ENCODE measurements around the gene LRRC74A. TPM values are rescaled to one million over a fixed set of nuclear protein-coding genes. Genes with fewer than 3 reads are reported as not detected.
A peak's percentile ranks its signal among the peaks of the same experiment; 100 is the strongest.

Gene LRRC74A
- total and polyA plus RNA-seq, 2 experiments from 2014 or later = not detected

- Histone ChIP-seq H3K79me2 (no peaks in the 10 kb centered on the region), H2AFZ (no peak overlapping the region), H4K20me1 (ENCODE audit: insufficient read depth, poor library complexity, severe bottlenecking) (no peaks in the 10 kb centered on the region), H3K4me1 (ENCODE audit: insufficient read depth) (peaks cover 22% of the 10 kb centered on the region), H3K4me3 (no peak overlapping the region), H3K9me2 (replicated peaks; ENCODE audit: insufficient read depth) (no peaks in the 10 kb centered on the region), H3K4me2 (peak overlapping the region; percentile 23), H3K27me3 (no peaks in the 10 kb centered on the region), H3K27ac (peak overlapping the region; percentile 89), H3K36me3 (replicated peaks; ENCODE audit: insufficient read depth, low read depth) (no peaks in the 10 kb centered on the region), H3K9me3 (ENCODE audit: low read depth) (no peaks in the 10 kb centered on the region)
- peak; percentile 82 for DNase-seq (ENCODE audit: low spot score)
- 36% methylated on average over 14 of the region's 14 CpGs for WGBS (ENCODE audit: low lambda C conversion rate, missing lambda C conversion rate)
- no peak for TF ChIP-seq EZH2 (IDR thresholded peaks at IDR 0.05; ENCODE audit: borderline replicate concordance)
- TF ChIP-seq CTCF (IDR thresholded peaks at IDR 0.05; ENCODE audit: poor library complexity) = no peak
- no peak for TF ChIP-seq EZH2phosphoT487 (IDR thresholded peaks at IDR 0.05; ENCODE audit: low read depth, severe bottlenecking, unreplicated experiment)
Observed at GRCh38 chr14:76904740-76905569, 78.7 kb downstream of the LRRC74A start.

- no peak overlapping the region for H3K4me2 ChIP-seq
- WGBS (ENCODE audit: low lambda C conversion rate, missing lambda C conversion rate) = 83% methylated on average over 3 of the region's 3 CpGs
- DNase-seq (ENCODE audit: low spot score) = no peak
- H3K36me3 ChIP-seq (replicated peaks; ENCODE audit: insufficient read depth, low read depth) = no peaks in the 10 kb centered on the region
- H3K27me3 ChIP-seq = no peaks in the 10 kb centered on the region
- no peak overlapping the region for H3K27ac ChIP-seq
- no peaks in the 10 kb centered on the region for H3K9me2 ChIP-seq (replicated peaks; ENCODE audit: insufficient read depth)
- H2AFZ ChIP-seq = no peak overlapping the region
- H3K4me1 ChIP-seq (ENCODE audit: insufficient read depth) = peaks cover 21% of the 10 kb centered on the region
- H3K9me3 ChIP-seq (ENCODE audit: low read depth) = no peaks in the 10 kb centered on the region
- no peaks in the 10 kb centered on the region for H4K20me1 ChIP-seq (ENCODE audit: insufficient read depth, poor library complexity, severe bottlenecking)
- H3K4me3 ChIP-seq = no peak overlapping the region
- no peaks in the 10 kb centered on the region for H3K79me2 ChIP-seq
- TF ChIP-seq EZH2 (IDR thresholded peaks at IDR 0.05; ENCODE audit: borderline replicate concordance) = no peak
- TF ChIP-seq CTCF (IDR thresholded peaks at IDR 0.05; ENCODE audit: poor library complexity) = no peak
- TF ChIP-seq EZH2phosphoT487 (IDR thresholded peaks at IDR 0.05; ENCODE audit: low read depth, severe bottlenecking, unreplicated experiment) = no peak
Observed at GRCh38 chr14:76908834-76909233, 82.6 kb downstream of the LRRC74A start.

- Histone ChIP-seq H3K4me3 (no peak overlapping the region), H3K9me3 (ENCODE audit: low read depth) (no peaks in the 10 kb centered on the region), H2AFZ (no peak overlapping the region), H3K27ac (no peak overlapping the region), H3K36me3 (replicated peaks; ENCODE audit: insufficient read depth, low read depth) (no peaks in the 10 kb centered on the region), H3K79me2 (no peaks in the 10 kb centered on the region), H4K20me1 (ENCODE audit: insufficient read depth, poor library complexity, severe bottlenecking) (no peaks in the 10 kb centered on the region), H3K4me1 (ENCODE audit: insufficient read depth) (peaks cover 22% of the 10 kb centered on the region), H3K4me2 (no peak overlapping the region), H3K27me3 (no peaks in the 10 kb centered on the region), H3K9me2 (replicated peaks; ENCODE audit: insufficient read depth) (no peaks in the 10 kb centered on the region)
- TF ChIP-seq EZH2 (IDR thresholded peaks at IDR 0.05; ENCODE audit: borderline replicate concordance) = no peak
- no peak for TF ChIP-seq EZH2phosphoT487 (IDR thresholded peaks at IDR 0.05; ENCODE audit: low read depth, severe bottlenecking, unreplicated experiment)
- TF ChIP-seq CTCF (IDR thresholded peaks at IDR 0.05; ENCODE audit: poor library complexity) = no peak
- no peak for DNase-seq (ENCODE audit: low spot score)
- 78% methylated on average over 2 of the region's 2 CpGs for WGBS (ENCODE audit: low lambda C conversion rate, missing lambda C conversion rate)
Observed at GRCh38 chr14:76909266-76909665, 83.1 kb downstream of the LRRC74A start.
